CD14-positive monocyte (primary cell): ENCODE measurements around the gene TENM3. TPM values are rescaled to one million over a fixed set of nuclear protein-coding genes. Genes with fewer than 3 reads are reported as not detected.

Source experiments
- DNase-seq, 3 donors: peaks; one replicate each; pipeline ENCODE4 v3.0.0-alpha.2; 2011 to 2022
- H2AFZ ChIP-seq: 2 replicates; pipeline ENCODE4 v1.6.0; 2012; ENCODE audit warnings: mild to moderate bottlenecking, low read depth, low read length, inconsistent platforms; ENCODE audit not compliant: insufficient read depth, poor library complexity, severe bottlenecking
- H3K27ac ChIP-seq, 2 donors: 1 replicate in 1 of 2; 2 replicates in 1 of 2; pipeline ENCODE4 v1.5.1; 2012 to 2013; ENCODE audit warnings: low read length in 2 of 2, control low read depth in 1 of 2, inconsistent platforms in 1 of 2, low read depth in 1 of 2, mild to moderate bottlenecking in 1 of 2
- H3K27me3 ChIP-seq, 2 donors: one replicate each; pipeline versions ENCODE4 v1.6.0 to v1.6.1; 2011 to 2013; ENCODE audit warnings: low read length in 2 of 2; ENCODE audit not compliant: control insufficient read depth in 2 of 2, insufficient read depth in 2 of 2
- H3K36me3 ChIP-seq, 2 donors: replicated peaks in 1 of 2; 1 replicate in 1 of 2; 2 replicates in 1 of 2; pipeline versions ENCODE4 v1.5.1 to v1.6.1; 2012 to 2013; ENCODE audit warnings: low read length in 2 of 2, control low read depth in 1 of 2, inconsistent platforms in 1 of 2, mild to moderate bottlenecking in 1 of 2; ENCODE audit not compliant: insufficient read depth in 2 of 2, control insufficient read depth in 1 of 2
- H3K4me1 ChIP-seq, 2 donors: 1 replicate in 1 of 2; 2 replicates in 1 of 2; pipeline versions ENCODE4 v1.5.1 to v1.6.1; 2012 to 2013; ENCODE audit warnings: low read length in 2 of 2, control low read depth in 1 of 2, inconsistent platforms in 1 of 2, mild to moderate bottlenecking in 1 of 2, moderate library complexity in 1 of 2; ENCODE audit not compliant: insufficient read depth in 2 of 2, control insufficient read depth in 1 of 2
- H3K4me2 ChIP-seq: replicated peaks from 2 replicates; pipeline ENCODE3; 2012; ENCODE audit warnings: low read length, moderate library complexity, mild to moderate bottlenecking; ENCODE audit not compliant: poor library complexity, severe bottlenecking; ENCODE audit errors: extremely low read depth
- H3K4me3 ChIP-seq, 3 experiments: fragments of 200-600 bp in 1 of 3; sonication (generic) in 1 of 3; replicated peaks in 1 of 3; 1 replicate in 2 of 3; 2 replicates in 1 of 3; pipeline ENCODE4 v1.5.1; 2011 to 2013; ENCODE audit warnings: low read length in 3 of 3, mild to moderate bottlenecking in 3 of 3, control low read depth in 2 of 3, low read depth in 2 of 3, inconsistent platforms in 1 of 3, moderate library complexity in 1 of 3
- H3K79me2 ChIP-seq: 2 replicates; pipeline ENCODE4 v1.6.0; 2012; ENCODE audit warnings: mild to moderate bottlenecking, control low read depth, inconsistent platforms, low read length, moderate library complexity; ENCODE audit not compliant: insufficient read depth
- H3K9ac ChIP-seq: 2 replicates; pipeline ENCODE4 v1.6.0; 2017; ENCODE audit warnings: low read length, mild to moderate bottlenecking; ENCODE audit not compliant: insufficient read depth, poor library complexity, severe bottlenecking
- H3K9me3 ChIP-seq, 2 donors: replicated peaks in 1 of 2; 1 replicate in 1 of 2; 2 replicates in 1 of 2; pipeline versions ENCODE4 v1.5.1 to v1.6.1; 2012 to 2013; ENCODE audit warnings: low read length in 2 of 2, control low read depth in 1 of 2; ENCODE audit not compliant: control insufficient read depth in 1 of 2, insufficient read depth in 1 of 2
- H4K20me1 ChIP-seq: 2 replicates; pipeline ENCODE4 v1.6.0; 2012; ENCODE audit warnings: mild to moderate bottlenecking, low read length, control low read depth, moderate library complexity; ENCODE audit not compliant: insufficient read depth
- H3K27ac Mint-ChIP-seq, 7 donors: one replicate each; pipeline ENCODE4 v1.8.0; 2020; ENCODE audit warnings: mild to moderate bottlenecking in 7 of 7, mixed read lengths in 7 of 7, moderate library complexity in 6 of 7, inconsistent platforms in 2 of 7
- H3K27me3 Mint-ChIP-seq, 3 donors: one replicate each; pipeline ENCODE4 v1.8.0; 2021 to 2022; ENCODE audit warnings: low read depth in 3 of 3, mild to moderate bottlenecking in 3 of 3, mixed read lengths in 3 of 3, moderate library complexity in 3 of 3, inconsistent platforms in 1 of 3
- H3K36me3 Mint-ChIP-seq, 2 donors: one replicate each; pipeline ENCODE4 v1.8.0; 2020; ENCODE audit warnings: mixed read lengths in 2 of 2, inconsistent platforms in 1 of 2, mild to moderate bottlenecking in 1 of 2
- H3K4me1 Mint-ChIP-seq: one replicate; pipeline ENCODE4 v1.8.0; 2020; ENCODE audit warnings: mild to moderate bottlenecking, mixed read lengths
- H3K4me3 Mint-ChIP-seq, 2 donors: one replicate each; pipeline ENCODE4 v1.8.0; 2020; ENCODE audit warnings: mild to moderate bottlenecking in 2 of 2, mixed read lengths in 2 of 2, moderate library complexity in 1 of 2
- H3K9me3 Mint-ChIP-seq, 7 donors: one replicate each; pipeline ENCODE4 v1.8.0; 2020 to 2022; ENCODE audit warnings: mixed read lengths in 7 of 7, mild to moderate bottlenecking in 6 of 7, moderate library complexity in 6 of 7, inconsistent platforms in 2 of 7
- WGBS: methylation state at CpG from one replicate; pipeline ENCODE4 v1.1.5; 2013; ENCODE audit warnings: missing lambda C conversion rate; ENCODE audit not compliant: insufficient coverage; 5-methylcytosine and 5-hydroxymethylcytosine counted together
- intact Hi-C, 2 donors: fragments of 100-400 bp; cut with micrococcal nuclease; formaldehyde crosslinking; loops; one replicate each; pipeline versions ENCODE4 v1.15.0 to v1.15.1; 2023
- polyA plus RNA-seq, 3 donors: library from polyadenylated mRNA; depleted of rRNA in 1 of 3; unstranded in 2 of 3; stranded (reverse) in 1 of 3; fragments of 300-500 nt in 2 of 3; fragments of >200 nt in 1 of 3; fragmentation: Illumina TruSeq in 2 of 3; gene quantifications; 1 replicate in 2 of 3; 2 replicates in 1 of 3; pipeline ENCODE4 v1.2.3, GENCODE V29; 2012 to 2021
- TF ChIP-seq, protein P1 (sequence below): fragments of 200-600 bp; IDR thresholded peaks from one replicate; pipeline ENCODE4 v1.8.0; 2022; ENCODE audit warnings: antibody characterized with exemption, mild to moderate bottlenecking

Gene TENM3
- polyA plus RNA-seq, 3 donors, result not detected

DNA sequence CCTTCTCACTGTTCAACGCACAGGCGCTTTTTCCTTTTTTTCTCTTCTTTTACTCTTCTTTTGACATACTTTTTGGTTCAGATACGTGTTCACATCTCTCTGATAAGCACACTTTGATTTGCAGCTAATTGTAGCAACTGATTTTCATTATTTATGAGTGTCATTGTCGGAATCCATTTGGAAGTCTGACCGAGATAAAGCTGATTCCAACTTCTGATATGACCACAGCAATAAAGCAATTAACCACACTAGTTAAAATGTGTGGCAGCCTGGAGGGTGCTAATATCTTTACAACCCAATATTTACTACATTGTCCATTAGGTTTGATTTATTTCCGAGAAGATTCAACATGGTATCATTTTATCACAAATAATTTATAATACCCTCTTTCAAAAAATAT lies 101.8 kb downstream of the TENM3 start:
- no peak overlapping the region for H3K9ac ChIP-seq
- H3K27me3 ChIP-seq, result no peaks in the 10 kb centered on the region
- 100% methylated on average over 1 of the region's 6 CpGs for WGBS
- H3K36me3 ChIP-seq, result no peaks in the 10 kb centered on the region
- H3K4me2 ChIP-seq, result no peak overlapping the region
- TF ChIP-seq, protein P1, sequence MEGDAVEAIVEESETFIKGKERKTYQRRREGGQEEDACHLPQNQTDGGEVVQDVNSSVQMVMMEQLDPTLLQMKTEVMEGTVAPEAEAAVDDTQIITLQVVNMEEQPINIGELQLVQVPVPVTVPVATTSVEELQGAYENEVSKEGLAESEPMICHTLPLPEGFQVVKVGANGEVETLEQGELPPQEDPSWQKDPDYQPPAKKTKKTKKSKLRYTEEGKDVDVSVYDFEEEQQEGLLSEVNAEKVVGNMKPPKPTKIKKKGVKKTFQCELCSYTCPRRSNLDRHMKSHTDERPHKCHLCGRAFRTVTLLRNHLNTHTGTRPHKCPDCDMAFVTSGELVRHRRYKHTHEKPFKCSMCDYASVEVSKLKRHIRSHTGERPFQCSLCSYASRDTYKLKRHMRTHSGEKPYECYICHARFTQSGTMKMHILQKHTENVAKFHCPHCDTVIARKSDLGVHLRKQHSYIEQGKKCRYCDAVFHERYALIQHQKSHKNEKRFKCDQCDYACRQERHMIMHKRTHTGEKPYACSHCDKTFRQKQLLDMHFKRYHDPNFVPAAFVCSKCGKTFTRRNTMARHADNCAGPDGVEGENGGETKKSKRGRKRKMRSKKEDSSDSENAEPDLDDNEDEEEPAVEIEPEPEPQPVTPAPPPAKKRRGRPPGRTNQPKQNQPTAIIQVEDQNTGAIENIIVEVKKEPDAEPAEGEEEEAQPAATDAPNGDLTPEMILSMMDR, result no peak
- Mint-ChIP-seq H3K27me3 (peaks cover 0 to 4% (median 1%) of the 10 kb centered on the region in 3 donors), H3K4me1 (no peaks in the 10 kb centered on the region), H3K9me3 (peaks cover 0 to 2% (median 0%) of the 10 kb centered on the region in 7 donors), H3K27ac (no peak overlapping the region), H3K36me3 (no peaks in the 10 kb centered on the region), H3K4me3 (no peak overlapping the region)
- no peak overlapping the region for H3K27ac ChIP-seq
- H3K9me3 ChIP-seq, result no peaks in the 10 kb centered on the region
- no peak overlapping the region for H2AFZ ChIP-seq
- DNase-seq, result no peak
- H3K4me3 ChIP-seq, result no peak overlapping the region
- H3K79me2 ChIP-seq, result no peaks in the 10 kb centered on the region
- intact Hi-C loops, result no loop called here
- H3K4me1 ChIP-seq, result no peaks in the 10 kb centered on the region
- no peaks in the 10 kb centered on the region for H4K20me1 ChIP-seq

DNA sequence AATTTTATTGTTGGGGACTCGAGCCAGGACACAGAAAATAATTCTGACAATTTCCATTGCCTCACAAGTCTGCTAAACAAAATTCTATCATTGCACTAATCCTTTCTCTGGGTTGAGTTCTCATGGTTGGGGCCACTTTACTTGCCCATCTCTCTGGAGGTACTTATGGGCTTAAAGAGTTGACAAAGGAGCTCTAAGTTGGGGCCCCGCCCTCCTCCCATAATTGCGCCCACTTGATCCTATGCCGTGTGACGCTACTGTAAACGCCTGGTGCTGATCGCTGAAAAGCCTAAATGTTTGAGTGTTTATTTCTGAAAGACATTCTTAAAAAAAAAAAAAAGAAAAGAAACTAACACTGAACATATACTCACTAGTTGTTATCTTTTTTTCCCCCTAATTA lies 103.0 kb downstream of the TENM3 start:
- no peak overlapping the region for H3K4me3 Mint-ChIP-seq
- H3K36me3 Mint-ChIP-seq, result no peaks in the 10 kb centered on the region
- DNase-seq, result no peak
- intact Hi-C loops, result no loop called here
- no CpG with 5 or more reads among the region's 7 CpGs for WGBS
- H3K36me3 ChIP-seq, result no peaks in the 10 kb centered on the region
- H3K79me2 ChIP-seq, result no peaks in the 10 kb centered on the region
- H3K9me3 Mint-ChIP-seq, result peaks cover 0 to 2% (median 0%) of the 10 kb centered on the region in 7 donors
- no peak overlapping the region for H3K4me3 ChIP-seq
- no peak overlapping the region for H3K4me2 ChIP-seq
- TF ChIP-seq, protein P1, result no peak
- no peak overlapping the region for H3K27ac ChIP-seq
- H3K27me3 Mint-ChIP-seq, result peaks cover 1 to 4% (median 2%) of the 10 kb centered on the region in 3 donors
- H3K27ac Mint-ChIP-seq, result no peak overlapping the region
- H3K27me3 ChIP-seq, result no peaks in the 10 kb centered on the region
- no peaks in the 10 kb centered on the region for H3K9me3 ChIP-seq
- no peak overlapping the region for H2AFZ ChIP-seq
- H3K9ac ChIP-seq, result no peak overlapping the region
- no peaks in the 10 kb centered on the region for H4K20me1 ChIP-seq
- H3K4me1 ChIP-seq, result no peaks in the 10 kb centered on the region
- H3K4me1 Mint-ChIP-seq, result no peaks in the 10 kb centered on the region
